ENCODE data around the gene SLC25A33. TPM values are rescaled to one million over a fixed set of nuclear protein-coding genes. Genes with fewer than 3 reads are reported as not detected.

Gene SLC25A33, protein sequence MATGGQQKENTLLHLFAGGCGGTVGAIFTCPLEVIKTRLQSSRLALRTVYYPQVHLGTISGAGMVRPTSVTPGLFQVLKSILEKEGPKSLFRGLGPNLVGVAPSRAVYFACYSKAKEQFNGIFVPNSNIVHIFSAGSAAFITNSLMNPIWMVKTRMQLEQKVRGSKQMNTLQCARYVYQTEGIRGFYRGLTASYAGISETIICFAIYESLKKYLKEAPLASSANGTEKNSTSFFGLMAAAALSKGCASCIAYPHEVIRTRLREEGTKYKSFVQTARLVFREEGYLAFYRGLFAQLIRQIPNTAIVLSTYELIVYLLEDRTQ
- 1 to 10 TPM; 2.5 to 5.5 (median 2.9) TPM for total RNA-seq

DNA sequence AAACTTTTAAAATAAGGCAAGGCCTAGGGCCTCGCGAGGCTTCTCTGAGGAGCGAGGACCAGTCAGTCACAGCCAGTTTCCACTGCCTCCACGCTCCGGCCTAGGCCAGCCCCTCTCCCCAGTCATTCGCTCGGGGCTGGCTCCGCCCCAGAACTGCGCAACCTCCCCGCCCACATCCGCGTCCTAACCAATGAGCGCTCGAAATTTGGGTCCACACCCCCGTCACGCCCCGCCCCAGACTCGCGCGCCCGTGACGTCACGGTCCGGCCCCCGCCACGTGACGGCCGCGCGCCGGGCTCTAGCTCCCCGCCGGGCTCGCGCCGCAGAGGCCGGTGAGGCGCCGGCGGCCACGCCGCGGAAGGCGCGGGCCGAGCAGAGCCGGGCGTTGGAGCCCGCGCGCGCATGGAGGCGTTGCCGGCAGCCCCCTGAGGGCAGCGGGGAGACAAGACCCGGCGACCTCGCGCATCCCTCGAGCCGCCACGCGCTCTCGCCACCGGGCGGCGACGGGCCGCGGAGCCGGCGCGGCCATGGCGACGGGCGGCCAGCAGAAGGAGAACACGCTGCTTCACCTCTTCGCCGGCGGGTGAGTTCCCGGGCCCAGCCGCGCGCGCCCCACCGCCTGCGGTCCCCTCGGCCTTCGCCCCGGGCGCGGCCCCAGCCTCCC lies at the start of gene SLC25A33:
TSS of gene SLC25A33 (plus strand) at position 301 of the 664 bp plus-strand sequence. CDS start at position 528, 227 bp downstream.
- Histone ChIP-seq H3K27ac (peak within 1 kb of the TSS; percentile 86 to 98 (median 92)), H3K36me3 (no peaks in the 10 kb centered on the region), H3K9me3 (no peaks in the 10 kb centered on the region), H3K4me3 (peak within 1 kb of the TSS; percentile 71 to 95 (median 90)), H3K4me1 (peaks cover 0 to 28% (median 5%) of the 10 kb centered on the region in 4 donors), H3K27me3 (no peaks in the 10 kb centered on the region)
- peak; percentile 98 to 99 (median 98) for DNase-seq
- TF ChIP-seq, protein P1, sequence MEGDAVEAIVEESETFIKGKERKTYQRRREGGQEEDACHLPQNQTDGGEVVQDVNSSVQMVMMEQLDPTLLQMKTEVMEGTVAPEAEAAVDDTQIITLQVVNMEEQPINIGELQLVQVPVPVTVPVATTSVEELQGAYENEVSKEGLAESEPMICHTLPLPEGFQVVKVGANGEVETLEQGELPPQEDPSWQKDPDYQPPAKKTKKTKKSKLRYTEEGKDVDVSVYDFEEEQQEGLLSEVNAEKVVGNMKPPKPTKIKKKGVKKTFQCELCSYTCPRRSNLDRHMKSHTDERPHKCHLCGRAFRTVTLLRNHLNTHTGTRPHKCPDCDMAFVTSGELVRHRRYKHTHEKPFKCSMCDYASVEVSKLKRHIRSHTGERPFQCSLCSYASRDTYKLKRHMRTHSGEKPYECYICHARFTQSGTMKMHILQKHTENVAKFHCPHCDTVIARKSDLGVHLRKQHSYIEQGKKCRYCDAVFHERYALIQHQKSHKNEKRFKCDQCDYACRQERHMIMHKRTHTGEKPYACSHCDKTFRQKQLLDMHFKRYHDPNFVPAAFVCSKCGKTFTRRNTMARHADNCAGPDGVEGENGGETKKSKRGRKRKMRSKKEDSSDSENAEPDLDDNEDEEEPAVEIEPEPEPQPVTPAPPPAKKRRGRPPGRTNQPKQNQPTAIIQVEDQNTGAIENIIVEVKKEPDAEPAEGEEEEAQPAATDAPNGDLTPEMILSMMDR (IDR thresholded peaks at IDR 0.05): peak in 2 of 6 experiments; percentile 18 to 32
- peak; percentile 55 to 97 for TF ChIP-seq POLR2A (IDR thresholded peaks at IDR 0.05)

DNA sequence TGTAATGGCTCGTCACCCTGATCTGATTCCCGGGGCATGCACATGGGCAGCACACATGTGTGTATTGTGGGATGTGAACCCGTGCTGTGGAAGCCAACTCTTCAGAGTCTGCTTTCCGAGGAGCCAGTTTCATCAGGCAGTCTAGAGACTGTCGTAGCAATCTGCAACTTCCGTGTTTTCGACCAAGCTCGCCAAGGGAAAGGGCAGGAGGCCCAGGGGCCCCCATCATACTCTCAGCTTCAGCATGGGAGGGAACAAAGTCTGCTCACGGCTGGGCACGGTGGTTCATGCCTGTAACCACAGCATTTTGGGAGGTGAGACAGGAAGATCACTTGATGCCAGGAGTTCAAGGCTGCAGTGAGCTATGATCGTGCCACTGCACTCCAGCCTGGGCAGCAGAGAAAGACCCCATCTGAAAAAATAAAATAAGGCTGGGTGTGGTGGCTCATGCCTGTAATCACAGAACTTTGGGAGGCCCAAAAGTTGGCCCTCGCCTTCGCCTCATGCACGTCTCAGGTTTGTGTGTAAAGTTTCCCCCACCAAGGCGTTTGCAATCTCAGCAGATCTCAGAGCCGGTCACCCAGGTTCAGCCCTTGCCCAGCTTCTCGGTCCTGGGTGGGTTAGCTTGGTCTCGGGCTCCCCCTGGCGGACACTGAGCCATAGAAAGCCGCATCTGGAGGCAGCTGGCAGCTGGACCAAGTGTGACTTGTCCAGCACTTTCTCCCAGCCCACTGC lies 48.5 kb upstream of the SLC25A33 start:
- DNase-seq: peak; percentile 83 to 96 (median 96)
- Histone ChIP-seq H3K4me1 (peaks cover 0 to 13% (median 3%) of the 10 kb centered on the region in 4 donors), H3K27ac (no peak overlapping the region), H3K27me3 (no peaks in the 10 kb centered on the region), H3K36me3 (no peaks in the 10 kb centered on the region), H3K9me3 (no peaks in the 10 kb centered on the region), H3K4me3 (no peak overlapping the region)
- TF ChIP-seq, protein P1 (IDR thresholded peaks at IDR 0.05): peak; percentile 71 to 94 (median 88)
- TF ChIP-seq POLR2A (IDR thresholded peaks at IDR 0.05): no peak

DNA sequence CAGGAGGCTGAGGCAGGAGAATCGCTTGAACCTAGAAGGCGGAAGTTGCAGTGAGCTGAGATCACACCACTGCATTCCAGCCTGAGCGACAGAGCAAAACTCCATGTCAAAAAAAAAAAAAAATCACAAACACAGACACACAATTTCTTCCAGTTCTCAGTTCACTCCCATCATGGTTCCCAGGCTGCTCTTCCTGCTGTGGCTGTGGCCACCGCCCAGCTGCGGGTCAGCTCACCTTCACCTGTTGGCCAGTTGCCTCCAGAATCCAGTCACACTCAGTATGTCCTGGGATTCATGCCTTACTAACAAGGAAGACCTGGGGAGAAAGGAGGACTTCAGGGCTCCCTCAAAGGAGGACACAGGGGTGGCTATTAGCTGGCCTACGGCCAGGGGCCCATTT lies 45.9 kb upstream of the SLC25A33 start:
- Histone ChIP-seq H3K27ac (no peak overlapping the region), H3K4me1 (peaks cover 0 to 13% (median 3%) of the 10 kb centered on the region in 4 donors), H3K27me3 (no peaks in the 10 kb centered on the region), H3K9me3 (no peaks in the 10 kb centered on the region), H3K36me3 (no peaks in the 10 kb centered on the region), H3K4me3 (no peak overlapping the region)
- no peak for DNase-seq
- no peak for TF ChIP-seq POLR2A (IDR thresholded peaks at IDR 0.05)
- TF ChIP-seq, protein P1 (IDR thresholded peaks at IDR 0.05): no peak

DNA sequence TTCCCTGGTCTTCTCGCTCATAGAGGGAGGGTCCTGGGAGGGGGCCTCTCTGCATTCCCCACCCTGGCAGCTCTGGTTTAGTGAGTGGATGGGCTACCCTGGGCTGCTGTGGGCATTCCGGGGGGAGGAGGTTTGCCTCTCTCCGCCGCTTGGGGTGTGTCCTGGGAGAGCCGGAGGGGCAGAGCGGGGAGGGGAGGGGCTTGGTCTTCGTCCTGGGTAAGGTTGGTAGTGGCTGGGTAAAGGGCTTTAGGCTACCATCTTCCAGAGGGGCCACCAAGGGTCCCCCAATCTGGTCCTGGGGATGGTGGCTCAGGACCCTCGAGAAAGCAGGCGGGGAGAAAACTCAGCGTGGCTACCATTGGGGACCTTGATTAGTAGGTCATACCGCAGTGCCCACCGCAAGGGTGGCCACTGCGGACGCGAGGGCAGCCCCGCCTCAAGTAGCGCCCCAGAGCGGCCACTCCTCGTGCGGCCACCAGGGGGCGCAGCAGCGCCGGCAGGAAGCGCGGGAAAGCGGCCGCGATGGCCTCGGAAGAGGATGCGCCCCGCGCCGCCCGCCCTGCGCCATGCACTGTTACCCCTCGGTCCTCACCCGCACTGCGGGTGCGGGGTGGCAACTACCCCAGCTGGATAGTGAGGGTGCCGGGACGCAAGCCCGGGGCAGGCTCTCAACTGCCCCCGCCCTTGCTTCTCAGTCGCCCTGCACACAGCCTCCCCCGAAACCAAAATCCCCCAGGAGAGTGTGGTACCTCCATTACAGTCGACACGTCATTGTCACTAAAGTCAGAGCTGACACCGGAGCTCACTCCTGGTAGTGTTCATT lies 44.1 kb upstream of the SLC25A33 start:
- Histone ChIP-seq H3K4me1 (peaks cover 0 to 13% (median 3%) of the 10 kb centered on the region in 4 donors), H3K27ac (no peak overlapping the region), H3K36me3 (no peaks in the 10 kb centered on the region), H3K27me3 (no peaks in the 10 kb centered on the region), H3K9me3 (no peaks in the 10 kb centered on the region), H3K4me3 (peak overlapping the region in 3 of 4 donors; percentile 13 to 40 (median 29))
- TF ChIP-seq POLR2A (IDR thresholded peaks at IDR 0.05): no peak
- TF ChIP-seq, protein P1 (IDR thresholded peaks at IDR 0.05): peak; percentile 87 to 98 (median 93)
- peak; percentile 42 to 78 (median 76) for DNase-seq

All from Peyer's patch (tissue), 4 donors.